Measurements from ENCODE around the gene PRKACB. TPM values are rescaled to one million over a fixed set of nuclear protein-coding genes. Genes with fewer than 3 reads are reported as not detected.

Gene PRKACB
- total RNA-seq, 1 donor from 2014 or later = 34.9 TPM

- no peaks in the 10 kb centered on the region for H3K36me3 ChIP-seq
Measured at GRCh38 chr1:84121360-84121759, 22.7 kb upstream of the PRKACB start.

GRCh38 chr1:84122780-84123382 is 21.2 kb upstream of the PRKACB start:
- no peak for DNase-seq
- Histone ChIP-seq H3K27ac (replicated peaks) (no peak overlapping the region), H3K36me3 (no peaks in the 10 kb centered on the region), H3K4me3 (no peak overlapping the region), H3K9me3 (replicated peaks) (no peaks in the 10 kb centered on the region), H3K27me3 (ENCODE audit: low read depth) (no peaks in the 10 kb centered on the region), H3K4me1 (peaks cover 17% of the 10 kb centered on the region)
- intact Hi-C loops (cut with micrococcal nuclease) = loop anchor here (5.0 kb wide), 1 partner anchor 191 kb away; no protein-coding TSS in a partner anchor
- TF ChIP-seq CTCF (IDR thresholded peaks at IDR 0.05; ENCODE audit: borderline replicate concordance) = peak; percentile 76

More at GRCh38 chr1:84121360-84121759, 22.7 kb upstream of the PRKACB start:
- DNase-seq = no peak
- intact Hi-C loops (cut with micrococcal nuclease) = loop anchor here (5.0 kb wide), 1 partner anchor 189 kb away; no protein-coding TSS in a partner anchor
- no peak overlapping the region for H3K4me3 ChIP-seq
- peaks cover 17% of the 10 kb centered on the region for H3K4me1 ChIP-seq
- H3K27me3 ChIP-seq (ENCODE audit: low read depth) = no peaks in the 10 kb centered on the region
- H3K27ac ChIP-seq (replicated peaks) = no peak overlapping the region
- TF ChIP-seq CTCF (IDR thresholded peaks at IDR 0.05; ENCODE audit: borderline replicate concordance) = no peak
- no peaks in the 10 kb centered on the region for H3K9me3 ChIP-seq (replicated peaks)

GRCh38 chr1:84133479-84133878 is 10.6 kb upstream of the PRKACB start:
- Histone ChIP-seq H3K4me1 (no peaks in the 10 kb centered on the region), H3K27me3 (ENCODE audit: low read depth) (no peaks in the 10 kb centered on the region), H3K36me3 (no peaks in the 10 kb centered on the region), H3K27ac (replicated peaks) (no peak overlapping the region), H3K9me3 (replicated peaks) (peaks cover 8% of the 10 kb centered on the region), H3K4me3 (no peak overlapping the region)
- TF ChIP-seq CTCF (IDR thresholded peaks at IDR 0.05; ENCODE audit: borderline replicate concordance) = no peak
- no peak for DNase-seq
- intact Hi-C loops (cut with micrococcal nuclease) = no loop called here

GRCh38 chr1:84135341-84135740 is 8.7 kb upstream of the PRKACB start:
- no peaks in the 10 kb centered on the region for H3K27me3 ChIP-seq (ENCODE audit: low read depth)
- no peaks in the 10 kb centered on the region for H3K4me1 ChIP-seq
- DNase-seq = no peak
- H3K4me3 ChIP-seq = no peak overlapping the region
- H3K36me3 ChIP-seq = no peaks in the 10 kb centered on the region
- intact Hi-C loops (cut with micrococcal nuclease) = no loop called here
- H3K27ac ChIP-seq (replicated peaks) = no peak overlapping the region
- no peak for TF ChIP-seq CTCF (IDR thresholded peaks at IDR 0.05; ENCODE audit: borderline replicate concordance)
- H3K9me3 ChIP-seq (replicated peaks) = peaks cover 19% of the 10 kb centered on the region

- Histone ChIP-seq H3K4me3 (no peak overlapping the region), H3K4me1 (peaks cover 9% of the 10 kb centered on the region), H3K9me3 (replicated peaks) (peaks cover 19% of the 10 kb centered on the region), H3K27me3 (ENCODE audit: low read depth) (no peaks in the 10 kb centered on the region), H3K36me3 (no peaks in the 10 kb centered on the region), H3K27ac (replicated peaks) (no peak overlapping the region)
- intact Hi-C loops (cut with micrococcal nuclease) = loop anchor here (5.0 kb wide), 1 partner anchor 296 kb away; no protein-coding TSS in a partner anchor
- no peak for DNase-seq
- peak; percentile 62 for TF ChIP-seq CTCF (IDR thresholded peaks at IDR 0.05; ENCODE audit: borderline replicate concordance)
Measured at GRCh38 chr1:84141182-84142003, 2.7 kb upstream of the PRKACB start.
